Measurements from ENCODE around the gene EDN2.

DNA sequence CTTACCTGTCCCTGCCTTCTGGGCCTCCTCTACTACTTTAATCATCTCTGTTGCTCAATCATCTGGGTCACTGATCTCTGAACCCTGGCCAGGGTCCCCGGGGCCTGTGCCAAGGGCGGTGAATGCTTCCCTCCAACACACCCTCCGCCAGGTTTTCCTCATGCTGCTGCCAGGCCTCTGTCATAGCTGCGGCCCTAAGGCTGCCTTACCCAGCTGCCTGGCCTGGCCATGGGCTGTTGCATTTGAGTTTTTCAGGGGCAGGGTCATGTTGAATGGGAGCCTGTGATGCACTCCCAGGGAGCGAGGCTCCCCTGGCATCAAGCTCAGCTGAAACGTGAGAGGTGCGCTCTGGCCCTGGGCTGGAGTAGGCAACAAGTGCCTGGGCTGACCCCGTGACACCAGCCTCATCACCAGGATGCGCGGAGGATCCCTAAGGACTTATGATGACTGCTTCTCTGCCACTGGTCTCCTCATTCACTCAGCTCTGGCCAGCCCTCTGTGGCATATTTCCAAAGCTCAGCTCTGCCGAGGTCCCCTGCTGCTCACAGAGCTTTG, 7.6 kb downstream of the EDN2 start:
- TF ChIP-seq, protein P1, sequence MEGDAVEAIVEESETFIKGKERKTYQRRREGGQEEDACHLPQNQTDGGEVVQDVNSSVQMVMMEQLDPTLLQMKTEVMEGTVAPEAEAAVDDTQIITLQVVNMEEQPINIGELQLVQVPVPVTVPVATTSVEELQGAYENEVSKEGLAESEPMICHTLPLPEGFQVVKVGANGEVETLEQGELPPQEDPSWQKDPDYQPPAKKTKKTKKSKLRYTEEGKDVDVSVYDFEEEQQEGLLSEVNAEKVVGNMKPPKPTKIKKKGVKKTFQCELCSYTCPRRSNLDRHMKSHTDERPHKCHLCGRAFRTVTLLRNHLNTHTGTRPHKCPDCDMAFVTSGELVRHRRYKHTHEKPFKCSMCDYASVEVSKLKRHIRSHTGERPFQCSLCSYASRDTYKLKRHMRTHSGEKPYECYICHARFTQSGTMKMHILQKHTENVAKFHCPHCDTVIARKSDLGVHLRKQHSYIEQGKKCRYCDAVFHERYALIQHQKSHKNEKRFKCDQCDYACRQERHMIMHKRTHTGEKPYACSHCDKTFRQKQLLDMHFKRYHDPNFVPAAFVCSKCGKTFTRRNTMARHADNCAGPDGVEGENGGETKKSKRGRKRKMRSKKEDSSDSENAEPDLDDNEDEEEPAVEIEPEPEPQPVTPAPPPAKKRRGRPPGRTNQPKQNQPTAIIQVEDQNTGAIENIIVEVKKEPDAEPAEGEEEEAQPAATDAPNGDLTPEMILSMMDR (IDR thresholded peaks at IDR 0.05): no peak
- TF ChIP-seq POLR2AphosphoS5 (IDR thresholded peaks at IDR 0.05) (no peak), EP300 (IDR thresholded peaks at IDR 0.05) (no peak), POLR2A (IDR thresholded peaks at IDR 0.05) (no peak)

All from gastroesophageal sphincter (tissue), 3 donors.